NCI-H345 treated with DMSO at 0.1 percent for 48 hours (cell line): ENCODE results near the gene NECTIN1.

Experiments
- DNase-seq: peaks from one replicate; lab custom pipeline; 2025; ENCODE audit not compliant: unreplicated experiment; lab: John Stamatoyannopoulos, UW

NECTIN1 gene

GRCh38 chr11:119673759-119674336 is 55.2 kb downstream of the NECTIN1 start:
- DNase-seq: no peak

- DNase-seq: no peak
Observed at GRCh38 chr11:119673052-119673758, 55.8 kb downstream of the NECTIN1 start.

- no peak for DNase-seq
Observed at GRCh38 chr11:119672597-119672996, 56.4 kb downstream of the NECTIN1 start.

- no peak for DNase-seq
Observed at GRCh38 chr11:119671561-119672015, 57.4 kb downstream of the NECTIN1 start.

- DNase-seq: no peak
Observed at GRCh38 chr11:119671051-119671450, 57.9 kb downstream of the NECTIN1 start.

GRCh38 chr11:119669487-119669886 is 59.5 kb downstream of the NECTIN1 start:
- DNase-seq: no peak

- DNase-seq: no peak
Observed at GRCh38 chr11:119668676-119669075, 60.3 kb downstream of the NECTIN1 start.

GRCh38 chr11:119666463-119667131 is 62.4 kb downstream of the NECTIN1 start:
- DNase-seq: peak; percentile 17

GRCh38 chr11:119666061-119666460 is 62.9 kb downstream of the NECTIN1 start:
- DNase-seq: no peak

- no peak for DNase-seq
Observed at GRCh38 chr11:119664701-119665420, 64.1 kb downstream of the NECTIN1 start.

GRCh38 chr11:119664063-119664572 is 64.9 kb downstream of the NECTIN1 start:
- DNase-seq: no peak

- DNase-seq: no peak
Observed at GRCh38 chr11:119663279-119663678, 65.7 kb downstream of the NECTIN1 start.

- no peak for DNase-seq
Observed at GRCh38 chr11:119661226-119661625, 67.8 kb downstream of the NECTIN1 start.

GRCh38 chr11:119659971-119660723 is 68.9 kb downstream of the NECTIN1 start:
- no peak for DNase-seq

- DNase-seq: no peak
Observed at GRCh38 chr11:119652907-119653659, 75.9 kb downstream of the NECTIN1 start.

- DNase-seq: no peak
Observed at GRCh38 chr11:119651802-119652584, 77.0 kb downstream of the NECTIN1 start.

GRCh38 chr11:119650251-119650650 is 78.7 kb downstream of the NECTIN1 start:
- DNase-seq: no peak

GRCh38 chr11:119647254-119647653 is 81.7 kb downstream of the NECTIN1 start:
- DNase-seq: no peak

- DNase-seq: no peak
Observed at GRCh38 chr11:119645018-119645417, 84.0 kb downstream of the NECTIN1 start.
